H1 (cell line): ENCODE measurements around the gene STXBP5. TPM values are rescaled to one million over a fixed set of nuclear protein-coding genes. Genes with fewer than 3 reads are reported as not detected.
A peak's percentile ranks its signal among the peaks of the same experiment; 100 is the strongest.

Experiments
- CTCF ChIA-PET: fragments of 300-600 bp; sonication (Branson Sonifier 250); formaldehyde crosslinking; loops from one replicate; lab custom pipeline; 2021; ENCODE audit not compliant: partially characterized antibody; lab: Charles Lee
- POLR2A ChIA-PET: fragments of 300-600 bp; sonication (Branson Sonifier 250); formaldehyde crosslinking; loops from one replicate; lab custom pipeline; 2021; ENCODE audit warnings: inconsistent platforms; ENCODE audit not compliant: partially characterized antibody; lab: Charles Lee
- DNase-seq, 2 experiments: peaks; one replicate each; pipeline versions ENCODE4 v3.0.0 to v3.0.0-alpha.2; 2010 to 2022; ENCODE audit warnings: low spot score in 2 of 2, low read depth in 1 of 2, mixed read lengths in 1 of 2
- FAIRE-seq: peaks from 2 replicates; lab custom pipeline; 2011; peaks lifted over from hg19 to GRCh38; lab: Jason Lieb, UNC
- H2AFZ ChIP-seq: 2 replicates; pipeline ENCODE4 v1.8.1; 2012; ENCODE audit warnings: low read length, inconsistent platforms
- H2AK5ac ChIP-seq: 2 replicates; pipeline ENCODE4 v1.6.1; 2013; ENCODE audit warnings: low read depth, low read length
- H2BK120ac ChIP-seq: replicated peaks from 2 replicates; pipeline ENCODE3; 2013; ENCODE audit warnings: low read depth, low read length, inconsistent platforms
- H2BK12ac ChIP-seq: 2 replicates; pipeline ENCODE4 v1.6.1; 2013; ENCODE audit warnings: low read depth, low read length
- H2BK15ac ChIP-seq: 2 replicates; pipeline ENCODE4 v1.6.1; 2013; ENCODE audit warnings: low read length
- H2BK20ac ChIP-seq: 2 replicates; pipeline ENCODE4 v1.6.1; 2013; ENCODE audit warnings: low read length
- H2BK5ac ChIP-seq: 2 replicates; pipeline ENCODE4 v1.6.1; 2013; ENCODE audit warnings: low read depth, low read length
- H3K14ac ChIP-seq: 2 replicates; pipeline ENCODE4 v1.6.1; 2013; ENCODE audit warnings: inconsistent platforms; ENCODE audit not compliant: insufficient read length
- H3K18ac ChIP-seq: 2 replicates; pipeline ENCODE4 v1.6.1; 2013; ENCODE audit warnings: low read length; ENCODE audit errors: extremely low read depth
- H3K23ac ChIP-seq: 2 replicates; pipeline ENCODE4 v1.6.1; 2013; ENCODE audit warnings: inconsistent platforms; ENCODE audit not compliant: insufficient read length
- H3K23me2 ChIP-seq: 2 replicates; pipeline ENCODE4 v1.6.1; 2013; ENCODE audit warnings: low read depth, low read length
- H3K27ac ChIP-seq: 2 replicates; pipeline ENCODE4 v1.6.1; 2011; ENCODE audit warnings: low read depth, low read length, inconsistent platforms
- H3K27me3 ChIP-seq, 4 experiments: replicated peaks in 1 of 4; 1 replicate in 1 of 4; 2 replicates in 3 of 4; pipeline versions ENCODE4 v1.6.1 to v1.8.1; 2011 to 2013; ENCODE audit warnings: low read length in 3 of 4, mild to moderate bottlenecking in 3 of 4, inconsistent platforms in 2 of 4, mixed read lengths in 2 of 4, moderate library complexity in 1 of 4; ENCODE audit not compliant: control insufficient read depth in 3 of 4, insufficient read depth in 3 of 4; ENCODE audit errors: extremely low read depth in 1 of 4
- H3K36me3 ChIP-seq, 4 experiments: 2 replicates each; pipeline versions ENCODE4 v1.6.1 to v1.8.1; 2011 to 2013; ENCODE audit warnings: mild to moderate bottlenecking in 4 of 4, low read length in 3 of 4, moderate library complexity in 2 of 4, control low read depth in 1 of 4, inconsistent platforms in 1 of 4; ENCODE audit not compliant: insufficient read depth in 4 of 4, control insufficient read depth in 2 of 4
- H3K4ac ChIP-seq: replicated peaks from 2 replicates; pipeline ENCODE3; 2013; ENCODE audit warnings: low read length, low read depth, mixed read lengths, inconsistent platforms; ENCODE audit not compliant: insufficient read length
- H3K4me1 ChIP-seq, 4 experiments: replicated peaks in 1 of 4; 1 replicate in 1 of 4; 2 replicates in 3 of 4; pipeline versions ENCODE4 v1.6.1 to v1.8.1; 2011 to 2013; ENCODE audit warnings: low read length in 3 of 4, inconsistent platforms in 2 of 4, mixed read lengths in 1 of 4; ENCODE audit not compliant: insufficient read depth in 4 of 4, control insufficient read depth in 3 of 4
- H3K4me2 ChIP-seq, 2 experiments: 2 replicates each; pipeline versions ENCODE4 v1.6.1 to v1.8.1; 2011 to 2013; ENCODE audit warnings: low read depth in 2 of 2, low read length in 2 of 2, control low read depth in 1 of 2, inconsistent platforms in 1 of 2, mild to moderate bottlenecking in 1 of 2; ENCODE audit not compliant: insufficient read depth in 1 of 2
- H3K4me3 ChIP-seq, 4 experiments: fragments of 200-600, 300-600 bp in 1 of 4; sonication (generic), shearing (Covaris generic), sonication (Bioruptor Twin) in 1 of 4; 2 replicates each; pipeline versions ENCODE4 v1.5.1 to v1.8.1; 2011 to 2016; ENCODE audit warnings: low read length in 4 of 4, low read depth in 3 of 4, control low read depth in 2 of 4, inconsistent platforms in 2 of 4, mild to moderate bottlenecking in 2 of 4, mixed read lengths in 1 of 4, moderate library complexity in 1 of 4; ENCODE audit not compliant: insufficient read depth in 2 of 4; ENCODE audit errors: extremely low read depth in 1 of 4
- H3K56ac ChIP-seq: replicated peaks from 2 replicates; pipeline ENCODE3; 2013; ENCODE audit warnings: low read depth, mild to moderate bottlenecking, mixed read lengths, low read length, inconsistent platforms; ENCODE audit not compliant: insufficient read length
- H3K79me1 ChIP-seq: 2 replicates; pipeline ENCODE4 v1.6.1; 2013; ENCODE audit warnings: low read depth, low read length, control low read depth
- H3K79me2 ChIP-seq, 2 experiments: 2 replicates each; pipeline versions ENCODE4 v1.6.1 to v1.8.1; 2012 to 2013; ENCODE audit warnings: low read length in 2 of 2, mild to moderate bottlenecking in 2 of 2, inconsistent platforms in 1 of 2; ENCODE audit not compliant: insufficient read depth in 2 of 2, control insufficient read depth in 1 of 2
- H3K9ac ChIP-seq, 4 experiments: replicated peaks in 1 of 4; 1 replicate in 1 of 4; 2 replicates in 3 of 4; pipeline versions ENCODE4 v1.6.1 to v1.8.1; 2011 to 2013; ENCODE audit warnings: low read depth in 3 of 4, low read length in 3 of 4, control low read depth in 2 of 4, mild to moderate bottlenecking in 2 of 4, moderate library complexity in 2 of 4, inconsistent platforms in 1 of 4; ENCODE audit errors: extremely low read depth in 1 of 4
- H3K9me3 ChIP-seq, 2 experiments: 2 replicates each; pipeline versions ENCODE4 v1.6.1 to v1.8.1; 2012 to 2013; ENCODE audit warnings: mild to moderate bottlenecking in 2 of 2, moderate library complexity in 2 of 2, control low read depth in 1 of 2, inconsistent platforms in 1 of 2, low read depth in 1 of 2, low read length in 1 of 2, mixed read lengths in 1 of 2; ENCODE audit not compliant: insufficient read depth in 2 of 2
- H4K20me1 ChIP-seq, 2 experiments: replicated peaks in 1 of 2; 2 replicates each; pipeline versions ENCODE3 to v1.8.1; 2011 to 2013; ENCODE audit warnings: inconsistent platforms in 2 of 2, low read length in 2 of 2, mild to moderate bottlenecking in 1 of 2; ENCODE audit not compliant: insufficient read depth in 2 of 2, control insufficient read depth in 1 of 2
- H4K5ac ChIP-seq: 2 replicates; pipeline ENCODE4 v1.6.1; 2013; ENCODE audit warnings: low read length, low read depth, mixed read lengths, inconsistent platforms; ENCODE audit not compliant: insufficient read length
- H4K8ac ChIP-seq: 2 replicates; pipeline ENCODE4 v1.8.0; 2013; ENCODE audit warnings: mild to moderate bottlenecking, moderate library complexity, low read length, inconsistent platforms; ENCODE audit not compliant: insufficient read depth; ENCODE audit errors: extremely low read depth
- H4K91ac ChIP-seq: replicated peaks from 2 replicates; pipeline ENCODE3; 2013; ENCODE audit warnings: low read length, mixed read lengths, inconsistent platforms; ENCODE audit not compliant: insufficient read length
- BRCA1 ChIP-seq: IDR thresholded peaks from 2 replicates; pipeline ENCODE4 v1.6.1; 2012; ENCODE audit warnings: low read depth, low read length, improper control_type of control experiment
- CHD2 ChIP-seq: IDR thresholded peaks from 2 replicates; pipeline ENCODE4 v1.6.1; 2012; ENCODE audit warnings: low read length, improper control_type of control experiment
- GABPA ChIP-seq: IDR thresholded peaks from 2 replicates; pipeline ENCODE4 v1.6.1; 2011; ENCODE audit warnings: mild to moderate bottlenecking, low read length, moderate library complexity, borderline replicate concordance; ENCODE audit not compliant: insufficient read depth
- GTF2F1 ChIP-seq: IDR thresholded peaks from 2 replicates; pipeline ENCODE4 v1.6.1; 2012; ENCODE audit warnings: low read depth, low read length, improper control_type of control experiment, borderline replicate concordance
- KDM5A ChIP-seq: fragments of 200-600 bp; IDR thresholded peaks from 2 replicates; pipeline ENCODE4 v1.7.1; 2012; ENCODE audit warnings: mild to moderate bottlenecking, low read length, inconsistent platforms, mixed read lengths
- RFX5 ChIP-seq: IDR thresholded peaks from 2 replicates; pipeline ENCODE4 v1.6.1; 2011; ENCODE audit warnings: low read depth, low read length, improper control_type of control experiment, borderline replicate concordance
- RNF2 ChIP-seq: fragments of 200-900, 300-1000 bp; sonication (generic); IDR thresholded peaks from 2 replicates; pipeline ENCODE4 v1.7.1; 2016; ENCODE audit warnings: borderline replicate concordance, low read depth, mild to moderate bottlenecking, antibody characterized with exemption, low read length; ENCODE audit not compliant: poor library complexity, severe bottlenecking; ENCODE audit errors: missing control alignments
- SIX5 ChIP-seq: IDR thresholded peaks from 2 replicates; pipeline ENCODE4 v1.6.1; 2011; ENCODE audit warnings: mild to moderate bottlenecking, low read depth, low read length
- WGBS, 2 experiments: shearing (Covaris generic) in 1 of 2; methylation state at CpG; one replicate each; pipeline versions ENCODE4 v1.1.6 to v1.1.7; 2013 to 2015; ENCODE audit warnings: low lambda C conversion rate in 2 of 2, mixed read lengths in 2 of 2, inconsistent platforms in 1 of 2, low coverage in 1 of 2, missing lambda C conversion rate in 1 of 2; ENCODE audit not compliant: insufficient replicate concordance in 2 of 2, insufficient coverage in 1 of 2, insufficient read length in 1 of 2; ENCODE audit errors: extremely low coverage in 1 of 2, missing lambda C conversion rate in 1 of 2; 5-methylcytosine and 5-hydroxymethylcytosine counted together
- polyA plus RNA-seq, 7 experiments: library from polyadenylated mRNA; depleted of rRNA in 3 of 7; stranded (reverse) in 5 of 7; unstranded in 2 of 7; fragments of >200 nt in 5 of 7; fragments of 200-250 nt in 2 of 7; gene quantifications; 1 replicate in 5 of 7; 2 replicates in 1 of 7; 4 replicates in 1 of 7; pipeline versions ENCODE4 v1.2.1 to v1.2.3, GENCODE V29; 2011 to 2013; ENCODE audit warnings: missing spikeins in 2 of 7, mixed read lengths in 2 of 7
- total RNA-seq: library from RNA; stranded (reverse); fragmentation: NEBNext Ultra II Directional; extraction: Animal tissue kit (Norgen Biotek cat#: 25700); gene quantifications from 2 replicates; pipeline ENCODE4 v1.2.1, GENCODE V29; 2021

The STXBP5 gene
- total and polyA plus RNA-seq, 2 of the 8 experiments (the other 6 are each of a cell fraction or from before 2014, with no cell fraction given), result 2.7 to 10.8 TPM

DNA sequence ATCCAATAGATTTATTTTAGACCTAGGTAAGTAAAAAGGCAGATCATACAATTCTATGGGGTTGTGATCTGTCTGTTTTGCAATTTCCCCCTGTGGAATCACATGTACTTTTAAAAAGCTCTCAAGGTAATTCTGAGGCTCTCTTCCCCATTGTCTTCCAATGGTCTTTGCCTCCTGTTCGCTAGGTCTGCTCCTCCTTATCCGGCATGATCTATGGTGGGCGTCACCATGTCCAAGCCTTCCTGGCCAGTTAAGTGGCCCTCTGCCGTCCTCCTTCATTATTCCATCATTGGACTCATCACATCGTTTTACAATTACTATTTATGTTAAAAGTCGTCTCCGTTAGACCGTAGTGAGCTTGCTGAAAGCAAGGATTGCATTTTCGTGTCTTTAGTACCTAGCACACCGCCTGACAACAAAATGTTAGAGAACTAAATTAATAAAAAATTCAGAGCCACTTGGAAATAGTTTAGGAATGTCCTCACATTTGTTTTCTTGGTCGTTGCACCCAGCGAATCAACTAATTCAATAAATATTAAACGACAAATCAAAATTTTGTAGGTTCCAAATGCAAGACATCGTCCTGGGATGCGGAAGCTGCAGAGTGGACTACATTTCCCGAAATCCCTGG, 2.2 kb upstream of the STXBP5 start:
- FAIRE-seq, result no peak
- no peak overlapping the region for H3K56ac ChIP-seq
- H3K27ac ChIP-seq, result no peak overlapping the region
- H2BK5ac ChIP-seq, result no peak overlapping the region
- no peak overlapping the region for H2BK12ac ChIP-seq
- H3K4me3 ChIP-seq, result peak overlapping the region; percentile 67 to 97 (median 78)
- 24% methylated on average over 16 of the region's 16 CpGs; no CpG with 5 or more reads in 1 of the 2 experiments for WGBS, 2 experiments
- no peak for TF ChIP-seq GTF2F1
- no peak for TF ChIP-seq GABPA
- TF ChIP-seq CHD2, result no peak
- TF ChIP-seq BRCA1, result no peak
- no peak for TF ChIP-seq RFX5
- TF ChIP-seq KDM5A, result no peak
- TF ChIP-seq RNF2, result no peak
- TF ChIP-seq SIX5, result peak; percentile 77
- TF ChIP-seq, all 59 proteins: peak for 1
- Histone ChIP-seq H4K5ac (peak overlapping the region; percentile 4), H2AK5ac (no peak overlapping the region), H3K18ac (no peak overlapping the region), H3K4ac (no peak overlapping the region), H4K8ac (no peak overlapping the region), H3K23me2 (peaks cover 10% of the 10 kb centered on the region), H2BK120ac (peak overlapping the region; percentile 69), H3K9ac (no peak overlapping the region; a peak in 1 of 7 replicates), H2BK20ac (no peak overlapping the region), H3K4me2 (peak overlapping the region; percentile 79 to 93), H3K36me3 (no peaks in the 10 kb centered on the region; a peak in 1 of 8 replicates), H3K9me3 (no peaks in the 10 kb centered on the region), H3K14ac (no peak overlapping the region), H2BK15ac (no peak overlapping the region), H2AFZ (peak overlapping the region; percentile 98), H3K23ac (no peak overlapping the region), H3K79me2 (peaks cover 0 to 19% of the 10 kb centered on the region in 2 experiments; a peak in 3 of 4 replicates), H3K4me1 (peaks cover 0 to 3% (median 0%) of the 10 kb centered on the region in 4 experiments; a peak in 1 of 7 replicates), H3K27me3 (0 out of 7 replicates have a peak, but pooled peaks cover 0 to 2% (median 0%) of the 10 kb centered on the region in 4 experiments), H4K20me1 (no peaks in the 10 kb centered on the region), H3K79me1 (no peaks in the 10 kb centered on the region), H4K91ac (no peak overlapping the region)
- CTCF ChIA-PET, result interaction anchor here (0.6 kb wide), 1 partner anchor 18 kb away, joined by 3 read pairs; no protein-coding TSS in a partner anchor
- no peak for DNase-seq
- POLR2A ChIA-PET, result interaction anchor here (1.4 kb wide), 1 partner anchor 9 kb away, joined by 4 read pairs; no protein-coding TSS in a partner anchor
